Activated naive CD4-positive, alpha-beta T cell treated with anti-CD3 and anti-CD28 coated beads for 36 hours (primary cell): ENCODE results near the gene SUPT5H. TPM values are rescaled to one million over a fixed set of nuclear protein-coding genes. Genes with fewer than 3 reads are reported as not detected.

Experiments
- CTCF ChIA-PET: fragments of 350-600 bp; sonication (Branson Sonifier 250); formaldehyde crosslinking; loops from one replicate; lab custom pipeline; 2021; ENCODE audit warnings: antibody characterized with exemption; lab: Charles Lee
- DNase-seq: peaks from one replicate; pipeline ENCODE4 v3.0.0-alpha.2; 2020
- H3K27ac Mint-ChIP-seq: one replicate; pipeline ENCODE4 v1.8.0; 2021; ENCODE audit warnings: mild to moderate bottlenecking, mixed read lengths
- H3K27me3 Mint-ChIP-seq: one replicate; pipeline ENCODE4 v1.8.0; 2021; ENCODE audit warnings: low read depth, mixed read lengths
- H3K36me3 Mint-ChIP-seq: one replicate; pipeline ENCODE4 v1.8.0; 2021; ENCODE audit warnings: low read depth, mixed read lengths
- H3K4me1 Mint-ChIP-seq: one replicate; pipeline ENCODE4 v1.8.0; 2021; ENCODE audit warnings: low read depth, mixed read lengths
- H3K4me3 Mint-ChIP-seq: one replicate; pipeline ENCODE4 v1.8.0; 2021; ENCODE audit warnings: mild to moderate bottlenecking, moderate library complexity, mixed read lengths
- H3K9me3 Mint-ChIP-seq: one replicate; pipeline ENCODE4 v1.8.0; 2021; ENCODE audit warnings: mixed read lengths
- intact Hi-C: fragments of 100-400 bp; cut with micrococcal nuclease; formaldehyde crosslinking; loops from one replicate; pipeline ENCODE4 v1.15.1; 2023
- total RNA-seq, 2 experiments: library from RNA; stranded (reverse); gene quantifications; one replicate each; pipeline ENCODE4 v1.2.3, GENCODE V29; 2021

Gene SUPT5H
- total RNA-seq, 2 experiments from 2014 or later, result 129 to 139 TPM

GRCh38 chr19:39430675-39431593 lies 14.4 kb upstream of the SUPT5H start:
- H3K4me1 Mint-ChIP-seq, result peaks cover 43% of the 10 kb centered on the region
- peaks cover 40% of the 10 kb centered on the region for H3K36me3 Mint-ChIP-seq
- intact Hi-C loops, result loop anchor here (1.0 to 2.0 kb wide), 3 partner anchors 14 to 33 kb away; partner anchors contain the start of genes PLEKHG2 and SUPT5H
- CTCF ChIA-PET, result no interaction called here
- H3K27me3 Mint-ChIP-seq, result no peaks in the 10 kb centered on the region
- peak overlapping the region; percentile 93 for H3K27ac Mint-ChIP-seq
- H3K4me3 Mint-ChIP-seq, result peak overlapping the region; percentile 18
- DNase-seq, result peak; percentile 78
- H3K9me3 Mint-ChIP-seq, result no peaks in the 10 kb centered on the region

GRCh38 chr19:39432677-39433025 lies 12.7 kb upstream of the SUPT5H start:
- intact Hi-C loops, result no loop called here
- Mint-ChIP-seq H3K36me3 (peaks cover 41% of the 10 kb centered on the region), H3K27me3 (no peaks in the 10 kb centered on the region), H3K4me3 (peak overlapping the region; percentile 33), H3K27ac (peak overlapping the region; percentile 70), H3K4me1 (peaks cover 54% of the 10 kb centered on the region), H3K9me3 (no peaks in the 10 kb centered on the region)
- no peak for DNase-seq
- CTCF ChIA-PET, result interaction anchor here (1.4 kb wide), 1 partner anchor 108 kb away, joined by 3 read pairs; no protein-coding TSS in a partner anchor

GRCh38 chr19:39433480-39434079 lies 11.8 kb upstream of the SUPT5H start:
- Mint-ChIP-seq H3K27ac (peak overlapping the region; percentile 99), H3K27me3 (no peaks in the 10 kb centered on the region), H3K4me1 (peaks cover 54% of the 10 kb centered on the region), H3K9me3 (no peaks in the 10 kb centered on the region), H3K4me3 (peak overlapping the region; percentile 99), H3K36me3 (peaks cover 41% of the 10 kb centered on the region)
- intact Hi-C loops, result no loop called here
- CTCF ChIA-PET, result interaction anchor here (1.2 kb wide), 1 partner anchor 42 kb away, joined by 3 read pairs; no protein-coding TSS in a partner anchor
- no peak for DNase-seq

- Mint-ChIP-seq H3K27me3 (no peaks in the 10 kb centered on the region), H3K36me3 (peaks cover 41% of the 10 kb centered on the region), H3K4me1 (peaks cover 54% of the 10 kb centered on the region), H3K9me3 (no peaks in the 10 kb centered on the region), H3K27ac (peak overlapping the region; percentile 99), H3K4me3 (peak overlapping the region; percentile 99)
- no peak for DNase-seq
- intact Hi-C loops, result no loop called here
- CTCF ChIA-PET, result interaction anchor here (0.6 to 1.8 kb wide), 5 partner anchors 11 to 99 kb away, joined by 3 to 13 read pairs (median 7); partner anchors contain the start of genes EID2B, PLEKHG2 and SUPT5H
These were observed 11.0 kb upstream of the SUPT5H start for GRCh38 chr19:39434123-39435076.

DNA sequence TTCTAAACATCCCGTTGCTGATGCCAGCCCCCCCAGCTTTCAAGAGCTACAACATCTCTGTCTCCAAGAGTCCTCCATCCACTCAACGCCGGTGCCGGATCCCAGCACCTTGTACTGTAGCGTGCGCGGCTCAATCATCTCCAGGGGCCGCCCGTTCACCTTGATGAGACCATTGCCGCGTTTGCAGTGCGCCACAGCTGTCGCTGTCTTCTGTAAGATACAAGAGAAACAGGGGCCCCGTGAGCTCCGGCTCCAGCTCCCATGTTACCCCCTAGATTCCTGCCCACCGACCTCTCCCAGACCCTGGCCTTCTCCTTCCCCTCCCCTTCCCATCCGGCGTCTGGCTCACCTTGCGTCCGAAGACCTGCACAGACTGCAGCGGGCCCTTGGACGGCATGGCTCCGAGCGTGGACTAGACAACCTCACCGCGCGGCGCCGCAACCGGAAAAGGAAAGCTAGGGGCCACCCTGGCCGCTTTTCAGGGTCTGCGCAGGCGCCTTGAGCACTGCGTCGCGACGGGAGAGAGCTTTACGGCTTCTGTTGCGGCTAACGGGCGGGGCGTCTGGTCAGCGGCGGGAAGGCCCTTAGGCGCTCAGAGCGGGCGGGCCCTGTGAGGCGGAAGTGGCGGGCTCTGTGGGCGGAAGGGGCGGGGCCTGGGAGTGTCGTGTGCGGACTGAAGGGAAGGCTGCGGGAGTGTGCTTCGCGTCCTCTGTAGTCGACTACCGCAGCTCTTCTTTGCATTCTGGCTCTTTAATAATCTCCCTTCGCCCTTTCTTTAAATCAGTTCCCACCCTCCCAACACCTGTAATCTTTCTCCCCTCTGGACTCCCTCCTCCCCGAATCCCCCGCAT lies 9.7 kb upstream of the SUPT5H start, which contains the start of gene RPS16:
RPS16 (minus strand) TSS at position 451 of the 851 bp plus-strand sequence; CDS start at position 397, 54 bp downstream.
- peak within 1 kb of the TSS; percentile 99 for H3K27ac Mint-ChIP-seq
- intact Hi-C loops, result loop anchor here (1.0 to 2.0 kb wide), 4 partner anchors 10 to 93 kb away; partner anchors contain the start of genes MED29, PAF1, PLEKHG2 and SAMD4B
- peaks cover 41% of the 10 kb centered on the region for H3K36me3 Mint-ChIP-seq

GRCh38 chr19:39436350-39436716 lies 9.0 kb upstream of the SUPT5H start:
- Mint-ChIP-seq H3K36me3 (peaks cover 36% of the 10 kb centered on the region), H3K27me3 (no peaks in the 10 kb centered on the region), H3K9me3 (no peaks in the 10 kb centered on the region), H3K27ac (peak overlapping the region; percentile 99), H3K4me1 (peaks cover 50% of the 10 kb centered on the region), H3K4me3 (peak overlapping the region; percentile 99)
- no peak for DNase-seq
- intact Hi-C loops, result loop anchor here (1.0 to 2.0 kb wide), 4 partner anchors 9 to 94 kb away; partner anchors contain the start of genes MED29, PAF1, PLEKHG2 and SAMD4B
- CTCF ChIA-PET, result interaction anchor here (0.5 to 1.8 kb wide), 8 partner anchors 9 to 1062 kb away, joined by 3 to 13 read pairs (median 6); partner anchors contain the start of genes EID2B, PLEKHG2, PSMD8 and SUPT5H

More for the DNA sequence above, 9.7 kb upstream of the SUPT5H start, which contains the start of gene RPS16:
- CTCF ChIA-PET, result interaction anchor here (0.5 to 1.8 kb wide), 8 partner anchors 10 to 1061 kb away, joined by 3 to 13 read pairs (median 6); partner anchors contain the start of genes EID2B, PLEKHG2, PSMD8 and SUPT5H
- H3K4me1 Mint-ChIP-seq, result peaks cover 54% of the 10 kb centered on the region
- DNase-seq, result peak; percentile 99
- H3K27me3 Mint-ChIP-seq, result no peaks in the 10 kb centered on the region
- H3K9me3 Mint-ChIP-seq, result no peaks in the 10 kb centered on the region
- peak within 1 kb of the TSS; percentile 99 for H3K4me3 Mint-ChIP-seq

GRCh38 chr19:39438270-39438934 lies 7.0 kb upstream of the SUPT5H start:
- CTCF ChIA-PET, result interaction anchor here (0.6 to 4.1 kb wide), 7 partner anchors 12 to 234 kb away, joined by 3 to 61 read pairs (median 4); partner anchors contain the start of gene EID2B
- H3K27ac Mint-ChIP-seq, result no peak overlapping the region
- no peak overlapping the region for H3K4me3 Mint-ChIP-seq
- H3K36me3 Mint-ChIP-seq, result peaks cover 27% of the 10 kb centered on the region
- peaks cover 36% of the 10 kb centered on the region for H3K4me1 Mint-ChIP-seq
- no peaks in the 10 kb centered on the region for H3K27me3 Mint-ChIP-seq
- intact Hi-C loops, result no loop called here
- DNase-seq, result no peak
- no peaks in the 10 kb centered on the region for H3K9me3 Mint-ChIP-seq

DNA sequence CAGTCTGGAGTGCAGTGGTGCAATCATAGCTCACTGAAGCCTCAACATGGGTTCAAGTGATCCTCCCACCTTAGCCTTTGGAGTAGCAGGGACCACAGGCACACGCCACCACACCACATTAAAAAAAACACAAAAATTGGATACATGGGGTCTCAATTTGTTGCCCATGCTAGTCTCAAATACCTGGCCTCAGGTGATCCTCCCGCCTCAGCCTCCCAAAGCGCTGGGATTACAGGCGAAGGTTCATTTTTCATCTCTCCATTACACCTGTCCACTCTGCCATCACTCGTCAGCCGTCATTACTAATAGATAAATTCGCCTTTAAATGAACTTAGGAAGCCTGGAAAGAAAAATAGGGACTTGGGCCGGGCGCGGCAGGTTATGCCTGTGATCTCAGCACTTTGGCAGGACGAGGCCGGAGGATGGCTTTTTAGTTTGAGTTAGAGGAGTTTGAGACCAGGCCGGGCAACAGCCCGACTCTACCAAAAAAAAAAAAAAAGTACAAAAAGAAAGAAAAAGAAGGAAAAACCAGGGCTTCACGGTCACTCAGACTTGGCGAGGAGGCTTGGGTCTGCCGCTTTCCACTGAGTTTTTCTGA lies 685 bp upstream of the SUPT5H start:
- H3K27me3 Mint-ChIP-seq, result no peaks in the 10 kb centered on the region
- no peak for DNase-seq
- CTCF ChIA-PET, result interaction anchor here (0.6 to 4.1 kb wide), 4 partner anchors 9 to 106 kb away, joined by 3 to 13 read pairs (median 4); partner anchors contain the start of gene RPS16
- H3K27ac Mint-ChIP-seq, result peak overlapping the region; percentile 96
- peak overlapping the region; percentile 99 for H3K4me3 Mint-ChIP-seq
- H3K9me3 Mint-ChIP-seq, result no peaks in the 10 kb centered on the region
- H3K36me3 Mint-ChIP-seq, result peaks cover 36% of the 10 kb centered on the region
- intact Hi-C loops, result loop anchor here (1.0 to 10.0 kb wide), 7 partner anchors 8 to 550 kb away; partner anchors contain the start of genes EID2, FBL, PLEKHG2 and TIMM50
- H3K4me1 Mint-ChIP-seq, result peaks cover 46% of the 10 kb centered on the region

DNA sequence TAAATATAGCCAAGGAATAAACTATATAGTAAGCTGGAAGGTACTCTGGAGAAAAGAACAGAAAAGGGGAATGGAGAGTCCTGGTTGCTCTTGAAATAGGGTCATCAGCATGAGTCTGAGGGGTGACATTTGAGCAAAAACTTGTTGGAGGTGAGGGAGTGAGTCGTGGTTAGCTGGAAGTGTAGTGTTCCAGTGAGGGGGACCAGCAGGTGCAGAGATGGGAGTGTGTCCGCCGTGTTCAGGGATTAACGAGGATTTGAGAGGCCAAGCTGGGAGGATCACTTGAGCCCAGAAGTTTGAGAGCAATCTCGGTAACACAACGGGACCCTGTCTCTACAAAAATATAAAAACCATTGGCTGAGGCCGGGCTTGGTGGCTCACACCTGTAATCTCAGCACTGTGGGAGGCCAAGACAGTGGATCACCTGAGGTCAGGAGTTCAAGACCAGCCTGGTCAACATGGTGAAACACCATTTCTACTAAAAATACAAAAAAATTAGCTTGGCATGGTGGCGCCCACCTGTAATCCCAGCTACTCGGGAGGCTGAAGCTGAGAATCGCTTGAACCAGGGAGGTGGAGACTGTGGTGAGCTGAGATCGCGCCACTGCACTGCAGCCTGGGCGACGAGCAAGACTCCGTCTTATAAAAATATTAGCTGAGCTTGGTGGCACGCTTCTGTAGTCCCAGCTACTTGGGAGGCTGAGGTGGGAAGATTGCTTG lies 1.1 kb downstream of the SUPT5H start:
- intact Hi-C loops, result loop anchor here (10.0 kb wide), 2 partner anchors 398 to 548 kb away; partner anchors contain the start of genes FBL and ZNF546
- Mint-ChIP-seq H3K27me3 (no peaks in the 10 kb centered on the region), H3K27ac (peak overlapping the region; percentile 96), H3K9me3 (no peaks in the 10 kb centered on the region), H3K4me1 (peaks cover 53% of the 10 kb centered on the region), H3K4me3 (peak overlapping the region; percentile 99), H3K36me3 (peaks cover 39% of the 10 kb centered on the region)
- DNase-seq, result no peak
- CTCF ChIA-PET, result interaction anchor here (0.6 to 4.1 kb wide), 3 partner anchors 11 to 250 kb away, joined by 3 to 13 read pairs (median 3); partner anchors contain the start of genes NCCRP1 and RPS16
